Neural progenitor cell (in vitro differentiated cells): ENCODE data around the gene TMEM127.

Experiments used
- CTCF ChIP-seq: fragments of 200-600 bp; sonication (generic); IDR thresholded peaks from 2 replicates; pipeline ENCODE4 v1.5.1; 2017; ENCODE audit warnings: antibody characterized with exemption, mild to moderate bottlenecking
- EZH2 ChIP-seq: fragments of 200-600 bp; sonication (generic); IDR thresholded peaks from 2 replicates; pipeline ENCODE4 v1.6.1; 2017; ENCODE audit warnings: antibody characterized with exemption, mild to moderate bottlenecking, moderate library complexity

- no peak for TF ChIP-seq CTCF
- no peak for TF ChIP-seq EZH2
These were observed 40.6 kb upstream of the TMEM127 start for GRCh38 chr2:96306370-96306769.
